ENCODE data around the gene IGSF21.

DNA sequence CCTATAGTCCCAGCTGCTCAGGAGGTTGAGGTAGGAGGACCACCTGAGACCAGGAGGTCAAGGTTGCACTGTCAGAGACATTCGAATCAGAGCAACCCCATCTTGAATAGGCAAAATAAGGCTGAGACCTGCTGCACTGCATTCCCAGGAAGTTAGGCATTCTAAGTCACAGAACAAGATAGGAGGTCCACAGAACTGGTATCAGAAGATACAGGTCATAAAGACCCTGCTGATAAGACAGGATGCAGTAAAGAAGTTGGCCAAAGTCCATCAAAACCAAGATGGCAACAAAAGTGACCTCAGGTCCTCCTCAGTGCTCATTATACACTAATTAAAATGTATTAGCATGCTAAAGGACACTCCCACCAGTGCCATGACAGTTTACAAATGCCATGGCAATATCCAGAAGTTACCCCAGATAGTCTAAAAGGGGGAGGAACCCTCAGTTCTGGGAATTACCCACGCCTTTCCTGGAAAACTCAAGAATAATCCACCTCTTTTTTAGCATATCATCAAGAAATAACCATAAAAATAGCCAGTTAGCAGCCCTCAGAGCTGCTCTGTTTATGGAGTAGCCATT lies 307.9 kb downstream of the IGSF21 start:
- no peak for TF ChIP-seq EP300 (IDR thresholded peaks at IDR 0.05; ENCODE audit: borderline replicate concordance in 1 of 2, low read depth in 1 of 2, low read length in 1 of 2)
- TF ChIP-seq, protein P1, sequence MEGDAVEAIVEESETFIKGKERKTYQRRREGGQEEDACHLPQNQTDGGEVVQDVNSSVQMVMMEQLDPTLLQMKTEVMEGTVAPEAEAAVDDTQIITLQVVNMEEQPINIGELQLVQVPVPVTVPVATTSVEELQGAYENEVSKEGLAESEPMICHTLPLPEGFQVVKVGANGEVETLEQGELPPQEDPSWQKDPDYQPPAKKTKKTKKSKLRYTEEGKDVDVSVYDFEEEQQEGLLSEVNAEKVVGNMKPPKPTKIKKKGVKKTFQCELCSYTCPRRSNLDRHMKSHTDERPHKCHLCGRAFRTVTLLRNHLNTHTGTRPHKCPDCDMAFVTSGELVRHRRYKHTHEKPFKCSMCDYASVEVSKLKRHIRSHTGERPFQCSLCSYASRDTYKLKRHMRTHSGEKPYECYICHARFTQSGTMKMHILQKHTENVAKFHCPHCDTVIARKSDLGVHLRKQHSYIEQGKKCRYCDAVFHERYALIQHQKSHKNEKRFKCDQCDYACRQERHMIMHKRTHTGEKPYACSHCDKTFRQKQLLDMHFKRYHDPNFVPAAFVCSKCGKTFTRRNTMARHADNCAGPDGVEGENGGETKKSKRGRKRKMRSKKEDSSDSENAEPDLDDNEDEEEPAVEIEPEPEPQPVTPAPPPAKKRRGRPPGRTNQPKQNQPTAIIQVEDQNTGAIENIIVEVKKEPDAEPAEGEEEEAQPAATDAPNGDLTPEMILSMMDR (IDR thresholded peaks at IDR 0.05): no peak
- no peak for TF ChIP-seq TAF1 (IDR thresholded peaks at IDR 0.05; ENCODE audit: borderline replicate concordance, low read depth, low read length)
- TF ChIP-seq JUND (IDR thresholded peaks at IDR 0.05): no peak
- TF ChIP-seq YY1 (IDR thresholded peaks at IDR 0.05; ENCODE audit: low read depth): no peak
- TF ChIP-seq, protein P2, sequence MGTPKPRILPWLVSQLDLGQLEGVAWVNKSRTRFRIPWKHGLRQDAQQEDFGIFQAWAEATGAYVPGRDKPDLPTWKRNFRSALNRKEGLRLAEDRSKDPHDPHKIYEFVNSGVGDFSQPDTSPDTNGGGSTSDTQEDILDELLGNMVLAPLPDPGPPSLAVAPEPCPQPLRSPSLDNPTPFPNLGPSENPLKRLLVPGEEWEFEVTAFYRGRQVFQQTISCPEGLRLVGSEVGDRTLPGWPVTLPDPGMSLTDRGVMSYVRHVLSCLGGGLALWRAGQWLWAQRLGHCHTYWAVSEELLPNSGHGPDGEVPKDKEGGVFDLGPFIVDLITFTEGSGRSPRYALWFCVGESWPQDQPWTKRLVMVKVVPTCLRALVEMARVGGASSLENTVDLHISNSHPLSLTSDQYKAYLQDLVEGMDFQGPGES (IDR thresholded peaks at IDR 0.05; ENCODE audit: low read depth, low read length): no peak
- no peak for TF ChIP-seq RFX5 (IDR thresholded peaks at IDR 0.05; ENCODE audit: low read length)
- TF ChIP-seq FOXJ3 (CRISPR knock-in tag; IDR thresholded peaks at IDR 0.05): no peak
- no peak for TF ChIP-seq POLR2AphosphoS5 (IDR thresholded peaks at IDR 0.05; ENCODE audit: low read depth, low read length)
- TF ChIP-seq MXI1 (IDR thresholded peaks at IDR 0.05; ENCODE audit: low read depth, low read length): no peak
- TF ChIP-seq, protein P3, sequence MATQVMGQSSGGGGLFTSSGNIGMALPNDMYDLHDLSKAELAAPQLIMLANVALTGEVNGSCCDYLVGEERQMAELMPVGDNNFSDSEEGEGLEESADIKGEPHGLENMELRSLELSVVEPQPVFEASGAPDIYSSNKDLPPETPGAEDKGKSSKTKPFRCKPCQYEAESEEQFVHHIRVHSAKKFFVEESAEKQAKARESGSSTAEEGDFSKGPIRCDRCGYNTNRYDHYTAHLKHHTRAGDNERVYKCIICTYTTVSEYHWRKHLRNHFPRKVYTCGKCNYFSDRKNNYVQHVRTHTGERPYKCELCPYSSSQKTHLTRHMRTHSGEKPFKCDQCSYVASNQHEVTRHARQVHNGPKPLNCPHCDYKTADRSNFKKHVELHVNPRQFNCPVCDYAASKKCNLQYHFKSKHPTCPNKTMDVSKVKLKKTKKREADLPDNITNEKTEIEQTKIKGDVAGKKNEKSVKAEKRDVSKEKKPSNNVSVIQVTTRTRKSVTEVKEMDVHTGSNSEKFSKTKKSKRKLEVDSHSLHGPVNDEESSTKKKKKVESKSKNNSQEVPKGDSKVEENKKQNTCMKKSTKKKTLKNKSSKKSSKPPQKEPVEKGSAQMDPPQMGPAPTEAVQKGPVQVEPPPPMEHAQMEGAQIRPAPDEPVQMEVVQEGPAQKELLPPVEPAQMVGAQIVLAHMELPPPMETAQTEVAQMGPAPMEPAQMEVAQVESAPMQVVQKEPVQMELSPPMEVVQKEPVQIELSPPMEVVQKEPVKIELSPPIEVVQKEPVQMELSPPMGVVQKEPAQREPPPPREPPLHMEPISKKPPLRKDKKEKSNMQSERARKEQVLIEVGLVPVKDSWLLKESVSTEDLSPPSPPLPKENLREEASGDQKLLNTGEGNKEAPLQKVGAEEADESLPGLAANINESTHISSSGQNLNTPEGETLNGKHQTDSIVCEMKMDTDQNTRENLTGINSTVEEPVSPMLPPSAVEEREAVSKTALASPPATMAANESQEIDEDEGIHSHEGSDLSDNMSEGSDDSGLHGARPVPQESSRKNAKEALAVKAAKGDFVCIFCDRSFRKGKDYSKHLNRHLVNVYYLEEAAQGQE (IDR thresholded peaks at IDR 0.05; ENCODE audit: low read depth, low read length): no peak
- TF ChIP-seq, protein P4, sequence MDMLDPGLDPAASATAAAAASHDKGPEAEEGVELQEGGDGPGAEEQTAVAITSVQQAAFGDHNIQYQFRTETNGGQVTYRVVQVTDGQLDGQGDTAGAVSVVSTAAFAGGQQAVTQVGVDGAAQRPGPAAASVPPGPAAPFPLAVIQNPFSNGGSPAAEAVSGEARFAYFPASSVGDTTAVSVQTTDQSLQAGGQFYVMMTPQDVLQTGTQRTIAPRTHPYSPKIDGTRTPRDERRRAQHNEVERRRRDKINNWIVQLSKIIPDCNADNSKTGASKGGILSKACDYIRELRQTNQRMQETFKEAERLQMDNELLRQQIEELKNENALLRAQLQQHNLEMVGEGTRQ (IDR thresholded peaks at IDR 0.05; ENCODE audit: borderline replicate concordance, low read depth, low read length): no peak
- no peak for TF ChIP-seq SMC3 (IDR thresholded peaks at IDR 0.05; ENCODE audit: low read depth, low read length)
- TF ChIP-seq SIN3A (IDR thresholded peaks at IDR 0.05; ENCODE audit: borderline replicate concordance, low read depth, low read length): no peak
